A549 (cell line): Measurements from ENCODE around the gene ALG3. TPM values are rescaled to one million over a fixed set of nuclear protein-coding genes. Genes with fewer than 3 reads are reported as not detected.

Source experiments
- ATAC-seq, 2 experiments: fragments of 200-7000 bp in 1 of 2; fragments of >200 bp in 1 of 2; cut with Nextera tagmentation in 1 of 2; cut with Tn5 transposase in 1 of 2; 3 replicates each; pipeline versions ENCODE4 v1.8.0 to v1.9.1; 2018 to 2020; ENCODE audit warnings: mild to moderate bottlenecking in 1 of 2, moderate library complexity in 1 of 2
- CTCF ChIA-PET: fragments of 300-600 bp; sonication (Branson Sonifier 250); formaldehyde crosslinking; extraction: SDS; loops from one replicate; lab custom pipeline; 2021; ENCODE audit warnings: antibody characterized with exemption, inconsistent platforms; lab: Yijun Ruan, JAX
- POLR2A ChIA-PET: fragments of 350-600 bp; formaldehyde crosslinking; extraction: SDS; loops from one replicate; lab custom pipeline; 2021; ENCODE audit warnings: antibody characterized with exemption, inconsistent platforms; lab: Yijun Ruan, JAX
- DNase-seq, 2 experiments: peaks; one replicate each; pipeline versions ENCODE4 v3.0.0 to v3.0.0-alpha.2; 2011 to 2016; ENCODE audit warnings: low read depth in 1 of 2, low spot score in 1 of 2
- FAIRE-seq: peaks from 2 replicates; lab custom pipeline; 2011; peaks lifted over from hg19 to GRCh38; lab: Jason Lieb, UNC
- H3K27ac ChIP-seq, 2 experiments: fragments of >200 bp; sonication (Bioruptor Twin); formaldehyde crosslinking; 3 replicates each; pipeline ENCODE4 v1.5.1; 2016 to 2017
- H3K4me1 ChIP-seq: fragments of >200 bp; sonication (Bioruptor Twin); formaldehyde crosslinking; 3 replicates; pipeline ENCODE4 v1.6.1; 2016
- H3K4me2 ChIP-seq: fragments of >200 bp; sonication (Bioruptor Twin); formaldehyde crosslinking; 3 replicates; pipeline ENCODE4 v1.6.1; 2016
- H3K4me3 ChIP-seq: fragments of >200 bp; sonication (Bioruptor Twin); formaldehyde crosslinking; 3 replicates; pipeline ENCODE4 v1.5.1; 2016
- H3K9me3 ChIP-seq: fragments of >200 bp; sonication (Bioruptor Twin); formaldehyde crosslinking; 3 replicates; pipeline ENCODE4 v1.6.1; 2016
- CBX2 ChIP-seq: fragments of 200-600 bp; sonication (generic); IDR thresholded peaks from 2 replicates; pipeline ENCODE4 v1.6.1; 2016; ENCODE audit warnings: low read depth, mild to moderate bottlenecking, borderline replicate concordance
- CHD2 ChIP-seq: fragments of 150-350 bp; IDR thresholded peaks from 2 replicates; pipeline ENCODE4 v1.6.1; 2014; ENCODE audit warnings: low read length; ENCODE audit not compliant: partially characterized antibody
- CTCF ChIP-seq: fragments of >200 bp; sonication (Bioruptor Twin); formaldehyde crosslinking; IDR thresholded peaks from 3 replicates; pipeline ENCODE4 v1.5.1; 2016
- FOSL2 ChIP-seq, 2 experiments: fragments of 450-650 bp in 1 of 2; fragments of >200 bp in 1 of 2; sonication (Bioruptor Twin) in 1 of 2; formaldehyde crosslinking; IDR thresholded peaks; 2 replicates each; pipeline versions ENCODE4 v1.5.0 to v1.6.1; 2016 to 2020; ENCODE audit warnings: mild to moderate bottlenecking in 1 of 2, moderate library complexity in 1 of 2
- GATA3 ChIP-seq: IDR thresholded peaks from 2 replicates; pipeline ENCODE4 v1.6.1; 2012; ENCODE audit warnings: borderline replicate concordance
- HMGXB4 ChIP-seq: fragments of 250-450 bp; sonication (Bioruptor Pico); IDR thresholded peaks from 2 replicates; pipeline ENCODE4 v1.5.0; 2021; ENCODE audit warnings: mild to moderate bottlenecking, moderate library complexity, borderline replicate concordance
- HOXA7 ChIP-seq: fragments of 250-450 bp; sonication (Bioruptor Pico); IDR thresholded peaks from 2 replicates; pipeline ENCODE4 v1.5.0; 2020; ENCODE audit warnings: mild to moderate bottlenecking, moderate library complexity
- HOXB13 ChIP-seq: fragments of 250-450 bp; sonication (Bioruptor Pico); IDR thresholded peaks from 2 replicates; pipeline ENCODE4 v1.5.0; 2020; ENCODE audit warnings: low read depth, mild to moderate bottlenecking, moderate library complexity
- HOXB5 ChIP-seq: fragments of 250-450 bp; sonication (Bioruptor Pico); IDR thresholded peaks from 2 replicates; pipeline ENCODE4 v1.5.0; 2020; ENCODE audit warnings: mild to moderate bottlenecking, moderate library complexity
- MYC ChIP-seq: IDR thresholded peaks from 2 replicates; pipeline ENCODE4 v1.6.1; 2012; ENCODE audit warnings: mild to moderate bottlenecking, inconsistent platforms, low read length, improper control_type of control experiment, borderline replicate concordance
- NR3C1 ChIP-seq: fragments of >200 bp; sonication (Bioruptor Twin); formaldehyde crosslinking; IDR thresholded peaks from 3 replicates; pipeline ENCODE4 v1.6.1; 2017
- POLR2A ChIP-seq: IDR thresholded peaks from 2 replicates; pipeline ENCODE4 v1.6.1; 2012; ENCODE audit warnings: mild to moderate bottlenecking, low read length
- RAD21 ChIP-seq, 2 experiments: fragments of >200 bp in 1 of 2; sonication (Bioruptor Twin) in 1 of 2; formaldehyde crosslinking in 1 of 2; IDR thresholded peaks in 1 of 2; conservative IDR thresholded peaks in 1 of 2; 2 replicates in 1 of 2; 3 replicates in 1 of 2; pipeline ENCODE4 v1.6.1; 2012 to 2018; ENCODE audit warnings: inconsistent platforms in 1 of 2
- RARB ChIP-seq: fragments of 250-450 bp; sonication (Bioruptor Pico); IDR thresholded peaks from 2 replicates; pipeline ENCODE4 v1.8.0; 2021; ENCODE audit warnings: mild to moderate bottlenecking, moderate library complexity
- RNF2 ChIP-seq: fragments of 200-600 bp; sonication (generic); IDR thresholded peaks from 2 replicates; pipeline ENCODE4 v1.6.1; 2016; ENCODE audit warnings: low read depth, mild to moderate bottlenecking, antibody characterized with exemption, moderate library complexity, borderline replicate concordance
- ZFP36 ChIP-seq: fragments of 450-650 bp; IDR thresholded peaks from 2 replicates; pipeline ENCODE4 v1.6.1; 2014; ENCODE audit warnings: borderline replicate concordance; ENCODE audit not compliant: partially characterized antibody
- ZSCAN20 ChIP-seq: fragments of 250-450 bp; sonication (Bioruptor Pico); IDR thresholded peaks from 2 replicates; pipeline ENCODE4 v1.8.0; 2022; ENCODE audit warnings: mild to moderate bottlenecking, moderate library complexity
- WGBS: methylation state at CpG from one replicate; pipeline ENCODE4 v1.1.6; 2017; ENCODE audit errors: missing lambda C conversion rate; 5-methylcytosine and 5-hydroxymethylcytosine counted together
- polyA plus RNA-seq, 4 experiments: library from polyadenylated mRNA; depleted of rRNA in 3 of 4; stranded (reverse); fragments of >200 nt; fragmentation: RNase III in 1 of 4; extraction: RNeasy Plus Mini Kit Qiagen cat#74134 plus additional on column Dnase treatment in 1 of 4; gene quantifications; 2 replicates in 3 of 4; 3 replicates in 1 of 4; pipeline ENCODE4 v1.2.3, GENCODE V29; 2011 to 2017
- TF ChIP-seq, protein P1 (sequence below): IDR thresholded peaks from 2 replicates; pipeline ENCODE4 v1.6.1; 2012
- TF ChIP-seq, protein P2 (sequence below): fragments of >200 bp; sonication (Bioruptor Twin); formaldehyde crosslinking; IDR thresholded peaks from 2 replicates; pipeline ENCODE4 v1.6.1; 2016
- TF ChIP-seq, protein P3 (sequence below): fragments of 450-650 bp; IDR thresholded peaks from 2 replicates; pipeline ENCODE4 v1.6.1; 2014; ENCODE audit warnings: antibody characterized with exemption

The ALG3 gene
- polyA plus RNA-seq, 2 of the 4 experiments (the other 2 are of a cell fraction): 49.1 to 59.6 TPM

DNA sequence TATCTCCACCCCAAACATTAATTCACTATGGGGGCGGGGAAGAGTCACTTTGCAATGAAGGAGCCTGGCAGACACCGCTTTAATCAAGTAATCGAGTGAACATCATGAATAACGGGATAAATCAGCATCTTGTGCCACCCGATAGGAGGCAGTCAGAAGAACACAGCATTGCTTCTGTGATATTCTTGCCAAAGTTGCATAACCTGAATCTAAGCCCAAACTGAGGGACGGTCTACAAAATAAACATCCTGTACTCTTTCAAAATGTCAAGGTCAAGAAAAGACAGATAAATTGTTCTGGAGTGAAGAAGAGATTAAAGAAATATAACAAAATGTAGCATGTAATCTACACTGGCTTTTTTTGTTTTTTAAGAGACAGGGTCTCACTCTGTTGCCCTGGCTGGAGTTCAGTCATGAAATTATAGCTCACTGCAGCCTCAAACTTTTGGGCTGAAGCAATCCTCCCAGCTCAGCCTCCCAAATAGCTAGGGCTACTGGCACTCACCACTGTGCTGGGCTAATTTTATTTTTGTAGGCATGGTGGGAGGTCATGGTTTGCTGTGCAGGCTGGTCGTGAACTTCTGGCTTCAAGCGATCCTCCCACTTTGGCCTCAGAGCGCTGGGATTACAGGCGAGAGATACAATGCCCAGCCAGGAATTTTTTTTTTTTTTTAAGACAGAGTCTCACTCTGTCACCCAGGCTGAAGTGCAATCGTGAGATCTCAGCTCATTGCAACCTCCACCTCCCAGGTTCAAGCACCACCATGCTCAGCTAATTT lies 39.4 kb downstream of the ALG3 start:
- no peaks in the 10 kb centered on the region for H3K9me3 ChIP-seq
- no peak overlapping the region for H3K27ac ChIP-seq
- ChIA-PET POLR2A (no interaction called here), CTCF (interaction anchor here (2.4 kb wide), 1 partner anchor 19 kb away, joined by 10 read pairs; no protein-coding TSS in a partner anchor)
- ATAC-seq (no peak), FAIRE-seq (no peak), DNase-seq (no peak)
- no peak overlapping the region for H3K4me3 ChIP-seq
- WGBS: 29% methylated on average over 11 of the region's 11 CpGs
- no peak overlapping the region for H3K4me2 ChIP-seq
- H3K4me1 ChIP-seq: no peaks in the 10 kb centered on the region
- TF ChIP-seq CBX2 (no peak), ZSCAN20 (CRISPR knock-in tag) (no peak), POLR2A (no peak), HOXB13 (no peak), RARB (CRISPR knock-in tag) (no peak), RAD21 (conservative IDR thresholded peaks at IDR 0.05 in 1 of 2, IDR thresholded peaks at IDR 0.05 in 1 of 2) (no peak), CHD2 (no peak), RNF2 (no peak), HOXA7 (no peak), GATA3 (no peak)
- TF ChIP-seq, protein P1, sequence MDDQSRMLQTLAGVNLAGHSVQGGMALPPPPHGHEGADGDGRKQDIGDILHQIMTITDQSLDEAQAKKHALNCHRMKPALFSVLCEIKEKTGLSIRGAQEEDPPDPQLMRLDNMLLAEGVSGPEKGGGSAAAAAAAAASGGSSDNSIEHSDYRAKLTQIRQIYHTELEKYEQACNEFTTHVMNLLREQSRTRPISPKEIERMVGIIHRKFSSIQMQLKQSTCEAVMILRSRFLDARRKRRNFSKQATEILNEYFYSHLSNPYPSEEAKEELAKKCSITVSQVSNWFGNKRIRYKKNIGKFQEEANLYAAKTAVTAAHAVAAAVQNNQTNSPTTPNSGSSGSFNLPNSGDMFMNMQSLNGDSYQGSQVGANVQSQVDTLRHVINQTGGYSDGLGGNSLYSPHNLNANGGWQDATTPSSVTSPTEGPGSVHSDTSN: no peak
- TF ChIP-seq, protein P2, sequence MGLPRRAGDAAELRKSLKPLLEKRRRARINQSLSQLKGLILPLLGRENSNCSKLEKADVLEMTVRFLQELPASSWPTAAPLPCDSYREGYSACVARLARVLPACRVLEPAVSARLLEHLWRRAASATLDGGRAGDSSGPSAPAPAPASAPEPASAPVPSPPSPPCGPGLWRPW: no peak
- TF ChIP-seq, protein P3, sequence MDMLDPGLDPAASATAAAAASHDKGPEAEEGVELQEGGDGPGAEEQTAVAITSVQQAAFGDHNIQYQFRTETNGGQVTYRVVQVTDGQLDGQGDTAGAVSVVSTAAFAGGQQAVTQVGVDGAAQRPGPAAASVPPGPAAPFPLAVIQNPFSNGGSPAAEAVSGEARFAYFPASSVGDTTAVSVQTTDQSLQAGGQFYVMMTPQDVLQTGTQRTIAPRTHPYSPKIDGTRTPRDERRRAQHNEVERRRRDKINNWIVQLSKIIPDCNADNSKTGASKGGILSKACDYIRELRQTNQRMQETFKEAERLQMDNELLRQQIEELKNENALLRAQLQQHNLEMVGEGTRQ: no peak

- ChIA-PET POLR2A (interaction anchor here (0.5 kb wide), 1 partner anchor 14 kb away, joined by 3 read pairs; no protein-coding TSS in a partner anchor), CTCF (interaction anchor here (1.2 kb wide), 1 partner anchor 24 kb away, joined by 5 read pairs; no protein-coding TSS in a partner anchor)
- no peak for FAIRE-seq
- ATAC-seq: no peak
- no peaks in the 10 kb centered on the region for H3K4me1 ChIP-seq
- DNase-seq: no peak
- H3K9me3 ChIP-seq: no peaks in the 10 kb centered on the region
- no peak overlapping the region for H3K27ac ChIP-seq
- 49% methylated on average over 8 of the region's 8 CpGs for WGBS
- TF ChIP-seq ZFP36: no peak
- no peak for TF ChIP-seq MYC
- no peak for TF ChIP-seq NR3C1
- no peak for TF ChIP-seq HMGXB4 (CRISPR knock-in tag)
- TF ChIP-seq HOXB5: no peak
- TF ChIP-seq FOSL2 (IDR thresholded peaks at IDR 0.05): no peak
- no peak for TF ChIP-seq FOSL2 (CRISPR knock-in tag; IDR thresholded peaks at IDR 0.05)
- TF ChIP-seq CTCF: no peak
- TF ChIP-seq, protein P1: no peak
- H3K4me3 ChIP-seq: no peak overlapping the region
- no peak overlapping the region for H3K4me2 ChIP-seq
Measured at GRCh38 chr3:184203526-184203925, 45.2 kb downstream of the ALG3 start.
